AG04450 (cell line): Measurements from ENCODE around the gene ANKRD17. TPM values are rescaled to one million over a fixed set of nuclear protein-coding genes. Genes with fewer than 3 reads are reported as not detected.

Source experiments
- CTCF ChIA-PET: fragments of 300-600, 350-600 bp; formaldehyde crosslinking; extraction: SDS; loops from one replicate; lab custom pipeline; 2022; ENCODE audit warnings: antibody characterized with exemption, inconsistent platforms; lab: Charles Lee
- POLR2A ChIA-PET: fragments of 350-600 bp; formaldehyde crosslinking; extraction: SDS; loops from one replicate; lab custom pipeline; 2021; ENCODE audit warnings: antibody characterized with exemption, inconsistent platforms; lab: Yijun Ruan, JAX
- DNase-seq: peaks from one replicate; pipeline ENCODE4 v3.0.0-alpha.2; 2011; ENCODE audit warnings: low read depth, low spot score
- H3K27ac ChIP-seq: one replicate; pipeline ENCODE4 v1.5.1; 2012; ENCODE audit warnings: low read depth, low read length, control low read depth
- H3K27me3 ChIP-seq: one replicate; pipeline ENCODE4 v1.6.0; 2012; ENCODE audit warnings: low read length; ENCODE audit not compliant: control insufficient read depth, insufficient read depth
- H3K4me3 ChIP-seq: 2 replicates; pipeline ENCODE4 v1.5.1; 2011; ENCODE audit warnings: mild to moderate bottlenecking, low read depth, low read length, control low read depth
- H3K9me3 ChIP-seq: 2 replicates; pipeline ENCODE4 v1.5.1; 2012; ENCODE audit warnings: low read length; ENCODE audit not compliant: control insufficient read depth, insufficient read depth
- CTCF ChIP-seq: IDR thresholded peaks from 2 replicates; pipeline ENCODE4 v1.5.1; 2011; ENCODE audit warnings: low read depth, low read length, control low read depth, inconsistent platforms
- polyA plus RNA-seq: library from polyadenylated mRNA; depleted of rRNA; stranded (reverse); fragments of >200 nt; gene quantifications from 2 replicates; pipeline ENCODE4 v1.2.3, GENCODE V29; 2011

ANKRD17 gene
- polyA plus RNA-seq, 1 experiment: 71.1 TPM

DNA sequence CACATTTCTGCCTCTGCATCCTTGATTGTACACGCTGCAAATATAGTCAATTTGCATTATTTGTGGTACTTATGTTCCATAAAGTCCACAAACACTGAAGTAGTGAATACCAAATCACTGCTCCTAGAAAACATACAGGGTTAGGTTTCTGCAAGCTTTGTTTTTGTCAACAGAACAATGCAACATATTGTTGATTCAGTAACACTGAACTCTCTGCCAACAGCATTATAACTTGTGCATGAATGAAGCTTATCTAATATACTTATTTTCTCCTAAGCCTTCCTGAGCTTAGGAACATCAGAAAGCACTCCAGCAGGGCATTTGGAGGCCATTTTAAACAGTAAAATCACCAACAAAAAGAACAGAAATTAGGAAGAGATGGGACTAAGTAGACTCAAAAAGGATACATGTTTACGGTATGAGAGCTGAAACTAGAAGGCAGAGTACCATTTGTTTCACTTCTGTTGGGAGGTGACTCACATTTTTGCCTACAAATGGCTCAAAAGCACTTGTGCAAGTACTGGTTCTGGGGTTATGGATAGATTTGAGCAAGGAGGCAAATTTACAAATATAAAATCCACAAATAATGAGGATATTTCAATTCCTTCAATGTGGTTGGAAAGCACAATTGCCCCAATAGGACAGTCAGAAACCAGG is 203.2 kb downstream of the ANKRD17 start:
- ChIA-PET POLR2A (no interaction called here), CTCF (no interaction called here)
- Histone ChIP-seq H3K9me3 (no peaks in the 10 kb centered on the region; the same call in 1 of the 2 replicates), H3K4me3 (no peak overlapping the region), H3K27me3 (no peaks in the 10 kb centered on the region), H3K27ac (no peak overlapping the region)
- TF ChIP-seq CTCF: no peak
- no peak for DNase-seq

DNA sequence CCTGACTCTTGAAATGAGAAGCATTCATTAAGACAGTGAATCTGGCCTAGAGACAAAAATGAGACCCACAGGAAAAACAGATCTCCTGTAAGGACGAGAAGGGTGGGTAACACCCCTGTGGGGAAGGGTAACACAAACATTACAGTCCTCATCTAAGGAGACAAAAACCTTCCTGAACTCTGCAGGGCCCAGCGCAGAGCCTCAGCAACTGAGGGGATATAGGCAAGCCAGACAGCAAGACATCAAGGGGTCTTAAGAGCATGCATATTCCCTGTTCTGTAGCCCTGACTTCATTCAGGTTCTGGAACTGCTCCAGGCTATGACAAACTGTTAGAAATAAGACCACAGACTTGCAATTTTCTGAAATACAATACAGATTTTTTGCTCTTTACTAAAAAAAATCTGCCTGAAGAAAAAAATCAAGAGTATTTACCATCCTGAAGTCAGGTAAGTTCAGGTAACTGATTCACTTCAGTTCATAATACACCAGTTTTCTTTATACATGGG is 204.6 kb downstream of the ANKRD17 start:
- Histone ChIP-seq H3K4me3 (no peak overlapping the region), H3K27ac (no peak overlapping the region), H3K27me3 (no peaks in the 10 kb centered on the region), H3K9me3 (no peaks in the 10 kb centered on the region; the same call in 1 of the 2 replicates)
- DNase-seq: no peak
- ChIA-PET CTCF (no interaction called here), POLR2A (no interaction called here)
- no peak for TF ChIP-seq CTCF

- no peak for DNase-seq
- Histone ChIP-seq H3K9me3 (no peaks in the 10 kb centered on the region; the same call in 1 of the 2 replicates), H3K4me3 (no peak overlapping the region), H3K27ac (no peak overlapping the region), H3K27me3 (no peaks in the 10 kb centered on the region)
- ChIA-PET CTCF (no interaction called here), POLR2A (no interaction called here)
- TF ChIP-seq CTCF: no peak
Observed at GRCh38 chr4:73053076-73053475, 205.5 kb downstream of the ANKRD17 start.

DNA sequence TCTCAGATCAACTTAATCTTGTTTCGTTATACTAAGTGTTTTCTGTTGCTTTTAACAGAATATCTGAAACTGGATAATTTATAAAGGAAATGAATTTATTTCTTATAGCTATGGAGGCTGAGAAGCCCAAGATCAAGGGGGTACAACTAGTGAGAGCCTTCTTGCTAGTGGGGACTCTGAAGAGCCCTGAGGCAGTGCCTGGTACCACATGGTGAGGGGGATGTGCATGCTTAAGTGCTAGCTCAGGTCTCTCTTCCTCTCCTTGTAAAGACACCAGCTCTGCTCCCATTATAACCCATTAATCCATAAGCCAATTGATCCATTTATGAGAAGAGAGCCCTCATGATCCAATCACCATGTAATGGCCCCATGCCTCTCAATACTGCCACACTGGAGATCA is 207.0 kb downstream of the ANKRD17 start:
- no peak overlapping the region for H3K27ac ChIP-seq
- H3K9me3 ChIP-seq: no peaks in the 10 kb centered on the region; the same call in 1 of the 2 replicates
- ChIA-PET POLR2A (no interaction called here), CTCF (no interaction called here)
- DNase-seq: no peak
- no peak overlapping the region for H3K4me3 ChIP-seq
- TF ChIP-seq CTCF: no peak
- H3K27me3 ChIP-seq: no peaks in the 10 kb centered on the region

DNA sequence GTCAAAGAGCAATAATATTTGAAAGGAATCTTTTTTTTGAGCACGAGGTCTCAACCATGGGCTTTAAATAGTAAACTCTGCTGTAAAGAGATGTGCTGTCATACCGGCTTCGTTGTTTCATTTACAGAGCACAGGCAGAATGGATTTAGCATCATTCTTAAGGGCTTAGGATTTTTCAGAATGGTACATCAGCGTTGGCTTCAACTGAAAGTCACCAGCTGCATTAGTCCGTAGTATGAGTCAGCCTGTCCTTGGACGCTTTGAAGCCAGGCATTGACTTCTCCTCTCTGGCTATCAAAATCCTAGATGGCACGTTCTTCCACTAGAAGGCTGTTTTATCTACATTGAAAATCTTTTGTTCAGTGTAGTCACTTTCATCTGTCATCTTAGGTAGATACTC is 212.7 kb downstream of the ANKRD17 start:
- Histone ChIP-seq H3K27ac (no peak overlapping the region), H3K4me3 (no peak overlapping the region), H3K27me3 (no peaks in the 10 kb centered on the region), H3K9me3 (no peaks in the 10 kb centered on the region; the same call in 1 of the 2 replicates)
- no peak for TF ChIP-seq CTCF
- ChIA-PET CTCF (interaction anchor here (0.9 kb wide), 1 partner anchor 26 kb away, joined by 3 read pairs; no protein-coding TSS in a partner anchor), POLR2A (no interaction called here)
- no peak for DNase-seq
